Measurements from ENCODE around the gene SENP8.
"Not testable (repeated sequence)": the region's sequence is repeated elsewhere in the genome, so short reads cannot be mapped to it uniquely, and the experiment has no call there.

Gene SENP8

GRCh38 chr15:72118017-72118978 is at the start of gene SENP8, which contains the start of gene MYO9A:
Gene SENP8 (plus strand): TSS chr15:72118403. CDS start chr15:72139624, 21,221 bp downstream.
Gene MYO9A (minus strand): TSS chr15:72118150. CDS start chr15:72046563, 71,587 bp downstream.
- DNase-seq (ENCODE audit: low read depth): peak; percentile 99

- no peak for DNase-seq (ENCODE audit: low read depth)
Observed at GRCh38 chr15:72068856-72069255, 49.3 kb upstream of the SENP8 start.

GRCh38 chr15:72070817-72071447 is 47.3 kb upstream of the SENP8 start:
- DNase-seq (ENCODE audit: low read depth): no peak

GRCh38 chr15:72071448-72071825 is 46.8 kb upstream of the SENP8 start:
- not testable (repeated sequence) for DNase-seq (ENCODE audit: low read depth)

- DNase-seq (ENCODE audit: low read depth): no peak
Observed at GRCh38 chr15:72074335-72075060, 43.7 kb upstream of the SENP8 start.

- no peak for DNase-seq (ENCODE audit: low read depth)
Observed at GRCh38 chr15:72077950-72078349, 40.3 kb upstream of the SENP8 start.

GRCh38 chr15:72078887-72079286 is 39.3 kb upstream of the SENP8 start:
- DNase-seq (ENCODE audit: low read depth): no peak

GRCh38 chr15:72082176-72082575 is 36.0 kb upstream of the SENP8 start:
- no peak for DNase-seq (ENCODE audit: low read depth)

- DNase-seq (ENCODE audit: low read depth): no peak
Observed at GRCh38 chr15:72086010-72086697, 32.0 kb upstream of the SENP8 start.

- DNase-seq (ENCODE audit: low read depth): no peak
Observed at GRCh38 chr15:72086920-72087648, 31.1 kb upstream of the SENP8 start.

GRCh38 chr15:72092006-72092405 is 26.2 kb upstream of the SENP8 start:
- DNase-seq (ENCODE audit: low read depth): no peak

- no peak for DNase-seq (ENCODE audit: low read depth)
Observed at GRCh38 chr15:72092691-72093090, 25.5 kb upstream of the SENP8 start.

- no peak for DNase-seq (ENCODE audit: low read depth)
Observed at GRCh38 chr15:72096796-72097195, 21.4 kb upstream of the SENP8 start.

GRCh38 chr15:72098040-72098439 is 20.2 kb upstream of the SENP8 start:
- DNase-seq (ENCODE audit: low read depth): no peak

- no peak for DNase-seq (ENCODE audit: low read depth)
Observed at GRCh38 chr15:72099155-72099554, 19.0 kb upstream of the SENP8 start.

- DNase-seq (ENCODE audit: low read depth): not testable (repeated sequence)
Observed at GRCh38 chr15:72100551-72100950, 17.7 kb upstream of the SENP8 start.

GRCh38 chr15:72105111-72105510 is 13.1 kb upstream of the SENP8 start:
- DNase-seq (ENCODE audit: low read depth): no peak

GRCh38 chr15:72106068-72106467 is 12.1 kb upstream of the SENP8 start:
- no peak for DNase-seq (ENCODE audit: low read depth)

GRCh38 chr15:72110355-72110754 is 7.8 kb upstream of the SENP8 start:
- no peak for DNase-seq (ENCODE audit: low read depth)

- no peak for DNase-seq (ENCODE audit: low read depth)
Observed at GRCh38 chr15:72112116-72112515, 6.1 kb upstream of the SENP8 start.

- DNase-seq (ENCODE audit: low read depth): no peak
Observed at GRCh38 chr15:72112805-72113204, 5.4 kb upstream of the SENP8 start.
